Middle frontal gyrus (tissue), 1 donor: Measurements from ENCODE around the gene SHROOM1.

Experiments
- DNase-seq: peaks from one replicate; pipeline ENCODE4 v3.0.0-alpha.2; 2015; ENCODE audit warnings: low spot score; ENCODE audit errors: extremely low spot score

The SHROOM1 gene

DNA sequence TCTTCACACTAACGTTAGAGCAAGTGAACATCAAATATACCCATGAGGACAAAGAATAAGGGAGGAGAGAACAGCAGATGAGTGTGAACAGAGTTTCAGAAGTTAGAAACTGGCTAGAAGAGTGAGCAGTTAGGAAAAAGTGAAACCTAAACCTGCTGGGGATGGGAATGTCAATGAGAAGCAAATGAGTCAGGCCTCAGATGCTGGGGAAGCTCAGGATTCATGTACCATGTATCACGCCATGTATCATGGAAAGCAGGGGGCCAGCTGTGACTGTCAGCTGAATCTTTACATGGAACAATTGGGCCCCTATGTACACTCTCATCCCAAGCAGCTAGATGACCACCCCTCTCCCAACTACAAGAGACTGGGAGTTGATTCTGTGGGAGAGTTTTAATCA, 19.6 kb upstream of the SHROOM1 start:
- DNase-seq: no peak

DNA sequence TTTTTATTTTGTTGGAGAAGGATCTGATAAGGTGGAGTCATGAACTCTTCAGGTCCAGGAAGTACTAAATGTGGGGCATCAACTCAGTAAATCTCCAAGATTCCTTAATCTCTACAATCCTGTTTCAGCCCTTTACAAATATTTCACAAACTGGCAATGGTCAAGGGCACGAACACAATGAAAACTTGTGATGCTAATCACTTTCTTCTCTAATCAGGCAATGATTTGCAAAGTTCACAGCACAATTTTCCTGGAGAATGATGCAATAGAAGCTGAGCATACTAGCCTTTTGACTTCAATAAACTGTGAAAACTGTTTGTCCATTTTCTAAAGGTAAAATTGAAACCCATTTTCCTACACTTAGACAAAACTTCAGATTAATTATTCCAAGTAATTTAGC, 18.9 kb upstream of the SHROOM1 start:
- no peak for DNase-seq

DNA sequence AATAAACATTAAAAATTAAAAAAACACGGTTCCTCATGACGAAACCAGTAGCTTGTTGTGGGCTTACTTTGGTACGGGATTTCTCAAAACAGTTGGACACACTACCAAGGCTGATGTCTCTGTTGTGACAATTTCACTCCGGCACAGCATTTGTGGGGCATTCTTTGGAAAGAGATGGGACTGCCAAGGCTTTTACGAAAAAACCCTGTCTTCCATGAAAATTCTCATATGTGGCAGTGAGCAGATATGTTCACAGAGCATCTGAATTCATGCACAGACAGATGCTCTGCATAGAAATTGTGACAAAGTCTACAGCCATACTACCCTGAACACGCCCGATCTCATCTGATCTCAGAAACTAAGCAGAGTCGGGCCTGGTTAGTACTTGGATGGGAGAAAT, 17.8 kb upstream of the SHROOM1 start:
- no peak for DNase-seq

DNA sequence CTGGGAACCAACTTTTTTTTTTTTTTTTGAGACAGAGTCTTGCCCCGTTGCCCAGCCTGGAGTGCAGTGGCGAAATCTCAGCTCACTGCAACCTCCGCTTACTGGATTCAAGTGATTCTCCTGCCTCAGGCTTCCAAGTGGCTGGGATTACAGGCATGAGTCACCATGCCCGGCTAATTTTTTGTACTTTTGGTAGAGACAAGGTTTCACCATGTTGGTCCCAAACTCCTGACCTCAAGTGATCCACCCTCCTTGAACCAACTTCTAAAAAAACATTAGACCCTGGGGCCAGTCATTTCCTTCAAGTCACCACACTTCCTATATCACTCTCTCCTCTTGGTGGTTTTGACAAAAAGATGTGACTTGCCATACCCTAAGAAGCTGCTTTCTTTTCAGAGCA, 10.9 kb upstream of the SHROOM1 start:
- DNase-seq: no peak

DNA sequence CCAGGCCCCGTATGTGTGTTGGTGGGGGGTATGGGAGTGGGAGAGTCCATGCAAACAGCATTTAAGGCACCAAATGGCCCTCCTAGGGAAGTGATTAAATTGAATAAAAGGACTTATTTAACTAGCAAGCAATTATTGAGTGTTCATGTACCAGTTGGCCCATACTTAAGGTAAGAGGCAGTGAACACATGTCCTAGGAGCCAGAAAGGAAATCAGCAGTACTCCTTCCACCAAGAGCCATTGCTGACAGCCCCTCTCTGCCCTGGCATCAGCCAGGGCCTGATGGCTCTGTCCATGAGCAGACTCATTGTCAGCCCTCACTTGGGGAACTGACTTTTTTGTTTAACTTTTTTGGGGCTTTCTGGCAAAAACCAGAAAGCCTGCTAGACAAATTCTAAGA, 10.4 kb upstream of the SHROOM1 start:
- no peak for DNase-seq

DNA sequence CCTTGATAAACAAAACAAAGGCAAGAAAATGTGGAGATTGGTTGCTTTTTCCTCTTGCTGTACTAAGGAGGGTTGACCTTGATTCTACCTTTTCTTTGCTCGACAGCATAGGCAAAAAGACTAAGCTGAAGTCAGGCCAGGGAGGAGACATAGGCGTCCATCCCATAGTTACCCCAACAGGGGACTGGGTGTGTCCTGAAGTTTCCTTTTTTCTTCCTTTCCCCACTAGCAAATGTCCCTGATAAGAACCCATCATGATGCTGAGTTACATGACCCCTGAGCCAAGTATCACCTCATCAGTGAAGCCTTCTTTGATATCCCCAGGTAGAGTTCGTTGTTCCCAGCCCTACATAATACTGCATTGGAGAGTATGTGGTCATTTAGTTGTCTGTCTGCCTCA, 9.9 kb upstream of the SHROOM1 start:
- no peak for DNase-seq

DNA sequence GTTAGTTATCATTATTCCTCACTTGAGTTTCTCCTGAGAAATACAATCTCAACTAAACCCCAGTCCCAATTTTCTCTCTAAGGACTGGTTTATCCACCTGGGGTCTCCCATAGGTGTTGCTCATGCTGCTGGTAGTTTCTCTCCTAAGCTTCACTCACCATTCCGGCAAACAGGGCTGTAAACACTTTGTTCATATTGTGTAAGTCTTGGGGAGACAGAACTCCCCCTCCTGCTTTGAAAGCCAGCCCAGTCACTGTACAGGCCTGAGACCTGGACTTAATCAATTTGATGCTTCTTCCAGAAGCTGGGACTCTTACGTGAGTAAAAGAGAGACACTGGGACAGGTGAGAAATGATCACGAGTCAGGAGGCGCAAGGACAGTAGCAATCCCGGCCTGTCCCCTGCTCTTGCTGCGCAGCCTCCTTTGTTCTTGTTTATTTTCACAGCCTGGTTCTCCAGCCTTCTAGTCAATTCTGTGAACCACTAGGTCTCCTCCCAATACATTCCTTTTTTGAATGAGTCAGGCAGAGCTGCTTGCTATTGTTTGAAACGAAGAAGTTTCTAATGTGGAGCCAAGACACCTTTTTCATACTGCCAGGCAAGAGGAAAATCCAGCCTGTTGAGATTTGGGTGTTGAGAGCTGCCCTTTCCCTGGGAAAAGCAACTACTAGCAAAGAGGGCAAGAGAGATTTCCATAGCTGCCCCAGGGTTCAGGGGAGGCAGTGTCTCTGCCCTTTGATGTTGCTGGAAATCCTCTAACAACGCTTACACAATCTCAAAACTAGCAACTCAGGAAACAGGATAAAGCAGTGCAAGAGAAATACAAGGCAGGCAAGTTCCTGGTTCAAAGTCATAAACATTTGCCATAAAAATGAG, 9.2 kb upstream of the SHROOM1 start:
- no peak for DNase-seq

DNA sequence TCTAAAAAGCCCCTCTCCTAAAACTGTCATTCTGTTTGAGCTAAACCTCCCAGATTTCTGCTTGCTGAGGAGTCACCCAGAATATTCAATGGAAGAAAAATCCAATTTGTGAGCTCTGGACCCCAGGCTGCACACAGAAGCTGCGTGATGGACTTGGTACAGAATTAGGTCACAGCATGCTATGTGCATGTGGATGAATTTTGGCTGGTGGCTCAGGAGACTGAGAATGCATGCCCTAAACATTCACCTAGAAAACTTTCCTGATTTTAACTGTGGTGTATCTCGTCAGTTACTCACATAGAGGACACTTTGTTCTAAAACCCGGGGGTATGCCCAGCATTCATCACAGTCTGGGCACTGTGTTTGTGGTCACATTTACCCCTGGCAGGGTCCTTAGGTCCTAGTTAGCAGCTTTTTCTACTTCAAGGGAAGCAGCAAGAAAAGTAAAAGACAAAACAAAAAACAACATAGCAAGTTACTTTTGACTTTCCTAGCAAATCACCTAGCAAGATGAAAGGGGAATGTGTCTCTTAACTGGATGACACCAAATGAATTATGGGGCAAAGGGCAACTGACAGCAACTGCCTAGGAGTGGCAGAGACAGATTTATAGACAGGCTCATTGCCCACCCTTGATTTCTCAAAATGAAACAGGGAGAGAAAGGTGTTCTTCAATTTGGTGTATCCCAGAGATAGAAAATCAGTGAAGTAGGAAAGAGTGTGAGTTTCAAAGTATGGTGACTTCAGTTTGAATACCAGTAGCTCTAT, 8.3 kb upstream of the SHROOM1 start:
- DNase-seq: no peak

DNA sequence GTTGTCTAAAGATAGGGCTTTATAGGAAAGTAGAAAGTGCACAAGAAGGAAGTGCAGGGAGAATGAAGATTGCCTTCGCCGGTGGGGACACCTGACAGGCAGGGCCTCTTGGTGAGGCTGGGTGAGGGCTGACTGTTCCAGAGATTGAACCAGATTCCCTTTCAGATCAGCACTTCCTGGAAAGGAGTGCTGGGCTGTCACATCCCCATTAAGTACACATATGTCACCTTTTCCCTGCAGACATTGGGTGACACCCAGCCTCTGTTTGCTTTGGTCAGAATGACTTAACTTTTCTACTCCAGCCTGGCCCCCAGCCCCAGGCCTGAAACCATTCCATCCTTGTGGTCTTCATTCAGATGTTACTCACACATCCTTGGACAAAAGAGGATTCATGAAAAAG, 7.4 kb upstream of the SHROOM1 start:
- no peak for DNase-seq

DNA sequence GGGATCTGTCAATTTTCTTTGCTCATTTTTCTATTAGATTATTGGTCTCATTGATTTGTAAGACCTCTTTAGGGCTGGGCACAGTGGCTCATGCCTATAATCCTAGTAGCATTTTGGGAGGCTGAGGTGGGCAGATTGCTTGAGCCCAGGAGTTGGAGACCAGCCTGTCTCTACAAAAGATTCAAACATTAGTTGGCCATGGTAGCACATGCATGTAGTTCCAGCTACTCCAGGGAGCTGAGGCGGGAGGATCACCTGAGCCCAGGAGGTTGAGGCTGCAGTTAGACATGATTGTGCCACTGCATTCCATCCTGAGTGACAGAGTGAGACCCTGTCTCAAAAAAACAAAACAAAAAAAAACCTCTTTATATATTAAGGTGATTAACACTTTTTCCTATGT, 6.4 kb upstream of the SHROOM1 start:
- DNase-seq: no peak

DNA sequence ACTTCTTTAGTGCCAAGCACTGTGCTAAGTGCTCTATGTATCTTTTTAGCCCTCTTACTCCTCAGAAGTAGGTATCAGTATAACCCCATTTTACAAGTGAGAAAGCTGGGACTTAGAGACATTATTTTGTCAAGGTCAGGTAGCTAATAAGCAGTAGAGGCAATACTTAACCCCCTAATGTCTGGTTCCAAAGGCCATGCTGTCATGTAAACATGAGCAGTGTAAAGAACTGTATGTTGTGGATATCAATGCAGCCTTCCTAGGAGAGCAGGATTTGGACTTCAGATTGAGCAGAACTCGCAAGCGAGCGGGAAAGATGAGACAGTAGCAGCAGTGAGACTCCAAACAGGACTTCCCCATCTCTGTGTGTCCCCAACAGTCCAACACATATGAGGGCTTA, 3.6 kb upstream of the SHROOM1 start:
- no peak for DNase-seq

DNA sequence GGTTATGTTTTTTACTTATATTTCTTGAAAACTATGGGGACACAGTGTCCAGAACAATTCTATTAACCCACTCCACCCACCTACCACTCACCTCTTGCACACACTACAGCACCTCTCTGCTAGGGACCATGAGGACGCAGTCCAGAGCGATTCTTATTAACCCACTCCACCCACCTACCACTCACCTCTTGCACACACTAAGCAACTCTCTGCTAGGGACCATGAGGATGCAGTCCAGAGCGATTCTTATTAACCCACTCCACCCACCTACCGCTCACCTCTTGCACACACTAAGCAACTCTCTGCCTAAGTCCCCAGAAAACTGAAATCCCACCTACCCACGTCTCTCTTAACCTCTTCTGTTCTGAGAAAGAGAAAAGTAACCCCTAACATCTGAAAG, 2.2 kb upstream of the SHROOM1 start:
- no peak for DNase-seq

DNA sequence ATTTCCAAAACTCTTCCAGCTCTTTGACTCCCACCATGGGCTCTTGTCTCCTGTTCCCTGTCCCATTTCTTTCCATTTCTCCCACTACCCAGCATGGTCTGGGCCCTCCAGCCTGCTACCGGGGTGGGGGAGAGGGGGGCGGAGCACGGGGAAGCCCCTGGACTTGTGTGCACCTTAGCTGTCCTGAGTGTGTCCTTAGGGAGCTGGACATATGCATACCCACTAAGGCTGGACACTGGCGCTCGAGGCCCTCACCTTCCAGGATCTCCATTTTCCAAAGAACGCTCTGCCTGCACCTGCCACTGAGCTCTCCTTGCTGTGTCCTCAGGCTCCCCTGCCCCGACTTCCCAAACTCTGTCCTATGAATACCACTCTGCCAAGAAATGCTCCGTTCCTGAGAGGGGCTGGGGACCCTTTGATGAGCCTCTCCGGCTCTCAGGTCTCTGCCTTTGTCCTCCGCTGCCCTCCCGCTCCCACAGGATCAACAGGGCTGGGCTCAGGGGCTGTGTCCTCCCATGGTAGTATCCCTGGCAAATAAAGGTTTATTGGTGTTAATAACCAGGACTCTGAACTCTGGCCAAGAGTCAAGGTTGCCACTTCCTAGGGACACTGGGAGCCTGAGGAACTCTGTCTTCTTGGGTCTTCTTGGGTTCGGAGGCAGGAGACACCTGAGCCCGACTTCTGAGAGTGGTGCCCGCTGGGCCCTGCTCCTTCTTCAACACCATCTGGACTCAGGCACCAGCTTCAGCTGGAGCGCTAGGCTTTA, 831 bp upstream of the SHROOM1 start:
- DNase-seq: no peak

DNA sequence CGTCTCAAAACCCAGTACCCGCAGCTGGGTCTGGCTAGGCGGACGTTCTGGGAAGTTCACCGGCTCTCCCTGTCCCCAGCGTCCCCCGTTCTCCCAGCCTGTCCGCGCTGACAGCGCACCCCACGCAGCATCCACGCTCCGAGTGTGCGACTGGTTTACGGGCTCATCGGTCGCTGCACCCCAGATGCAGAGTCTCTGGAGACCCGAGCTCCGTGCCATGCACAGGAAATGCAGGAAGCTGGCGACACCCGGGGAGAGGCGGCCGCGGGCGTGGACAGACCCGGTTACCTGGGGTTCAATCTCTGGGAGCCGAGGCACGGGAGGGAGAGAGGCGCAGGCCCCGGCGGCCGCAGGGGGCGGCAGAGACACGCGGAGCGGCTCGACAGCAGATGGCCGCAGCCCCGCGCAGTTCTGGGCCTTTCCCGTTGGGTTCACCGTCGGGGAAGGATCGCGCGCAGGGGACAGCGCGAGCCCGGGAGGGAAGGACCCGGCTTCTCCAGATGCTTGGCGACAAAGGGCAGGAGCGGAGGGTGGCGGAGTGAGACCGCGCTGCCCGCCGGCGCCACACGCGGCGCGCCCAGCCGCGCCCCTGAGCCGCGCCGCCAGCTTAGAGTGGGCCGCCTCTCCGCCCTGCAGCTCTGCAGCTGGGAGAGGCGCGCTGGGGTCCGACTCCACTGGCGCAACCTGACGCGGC, 558 bp downstream of the SHROOM1 start:
- no peak for DNase-seq

DNA sequence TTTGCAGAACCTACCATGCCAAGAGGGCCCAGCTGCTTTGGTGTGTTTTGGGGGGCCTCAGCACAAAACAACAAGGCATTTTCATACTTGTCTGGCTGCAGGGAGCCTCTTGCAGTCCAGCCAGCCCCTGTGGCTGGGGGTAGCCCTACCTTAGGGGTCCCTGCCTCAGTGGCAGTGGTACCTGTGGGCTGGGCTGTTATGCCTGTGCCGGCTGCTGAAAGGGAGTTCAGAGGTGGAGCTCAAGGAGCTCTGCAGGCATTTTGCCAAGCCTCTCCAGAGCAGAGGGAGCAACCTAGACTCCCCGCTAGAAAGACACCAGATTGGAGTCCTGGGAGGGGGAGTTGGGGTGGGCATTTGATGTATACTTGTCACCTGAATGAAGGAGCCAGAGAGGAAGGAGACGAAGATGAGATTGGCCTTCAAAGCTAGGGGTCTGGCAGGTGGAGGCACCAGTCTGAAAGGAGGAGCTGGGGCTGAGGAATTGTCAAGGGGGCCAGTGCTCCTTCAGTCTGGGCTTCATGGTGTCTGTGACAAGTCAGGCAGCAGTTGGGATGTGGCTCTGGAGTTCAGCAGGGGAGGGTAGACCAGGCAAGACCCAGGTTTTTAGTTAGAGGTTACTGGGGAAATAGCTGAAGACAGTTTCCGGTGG, 1.5 kb downstream of the SHROOM1 start:
- no peak for DNase-seq

DNA sequence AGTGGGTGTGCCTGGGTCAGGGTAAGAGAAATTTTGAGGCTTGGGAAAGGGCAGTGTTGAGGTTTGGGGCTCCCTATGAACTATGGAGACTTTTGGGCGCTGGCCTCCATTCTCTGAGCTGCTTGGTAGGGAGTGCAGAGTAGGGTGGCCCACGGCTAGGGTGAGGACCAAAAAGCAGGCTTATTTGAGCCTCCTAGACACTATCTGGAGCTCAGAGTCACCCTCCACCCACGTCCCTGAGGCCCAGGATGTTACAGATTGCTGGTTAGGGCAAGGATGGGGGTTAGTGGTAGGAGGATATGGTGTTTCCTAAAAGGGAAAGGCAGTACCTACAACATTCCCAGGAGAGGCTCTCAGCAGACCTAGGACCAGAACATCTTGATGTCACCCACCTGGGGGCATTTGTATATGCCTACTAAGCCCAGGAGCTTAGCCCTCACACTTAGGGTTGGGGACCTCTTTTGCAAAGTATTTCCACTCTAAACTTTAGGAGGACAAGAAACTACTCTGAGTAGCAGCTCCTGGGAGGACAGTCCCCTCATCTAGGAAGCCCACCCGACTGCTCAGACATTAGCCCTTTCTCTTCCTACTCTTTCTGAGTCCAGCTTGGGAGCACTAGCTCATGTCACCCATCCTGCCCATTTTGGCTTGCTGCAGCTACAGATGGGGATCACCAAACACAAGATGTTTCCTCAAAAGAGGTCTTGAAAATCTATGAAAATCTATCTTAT, 2.3 kb downstream of the SHROOM1 start:
- no peak for DNase-seq

DNA sequence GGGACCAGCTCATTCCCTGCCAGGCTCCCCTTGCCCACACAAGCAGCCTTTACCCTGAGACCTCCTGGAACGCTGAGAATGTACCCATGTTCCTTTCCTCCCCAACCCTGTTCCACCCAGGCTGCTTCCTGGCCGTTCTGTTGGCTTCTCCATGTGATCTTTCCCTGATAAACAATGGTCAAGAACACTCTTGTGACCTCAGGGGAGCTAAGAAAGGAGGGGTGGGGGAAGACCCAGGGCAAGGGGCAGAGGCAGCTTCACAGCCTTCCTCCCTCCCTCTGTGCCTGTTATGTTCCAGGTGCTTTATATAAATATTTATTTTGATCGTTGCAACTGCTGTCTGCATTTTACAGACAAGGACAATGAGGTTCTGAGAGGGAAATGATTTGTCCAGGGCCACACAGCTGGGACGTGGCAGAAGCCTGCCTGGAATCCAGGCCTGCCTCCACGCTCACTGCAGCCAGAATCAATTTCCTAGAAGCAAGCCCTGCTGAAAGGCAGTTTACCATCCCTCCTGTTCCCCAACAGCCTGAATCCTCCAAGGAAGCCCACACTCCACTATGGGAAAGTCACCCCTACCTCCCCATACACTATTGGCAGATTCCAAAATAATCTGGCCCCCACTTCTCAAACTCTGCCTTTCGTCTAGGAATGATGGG, 3.9 kb downstream of the SHROOM1 start:
- DNase-seq: no peak

DNA sequence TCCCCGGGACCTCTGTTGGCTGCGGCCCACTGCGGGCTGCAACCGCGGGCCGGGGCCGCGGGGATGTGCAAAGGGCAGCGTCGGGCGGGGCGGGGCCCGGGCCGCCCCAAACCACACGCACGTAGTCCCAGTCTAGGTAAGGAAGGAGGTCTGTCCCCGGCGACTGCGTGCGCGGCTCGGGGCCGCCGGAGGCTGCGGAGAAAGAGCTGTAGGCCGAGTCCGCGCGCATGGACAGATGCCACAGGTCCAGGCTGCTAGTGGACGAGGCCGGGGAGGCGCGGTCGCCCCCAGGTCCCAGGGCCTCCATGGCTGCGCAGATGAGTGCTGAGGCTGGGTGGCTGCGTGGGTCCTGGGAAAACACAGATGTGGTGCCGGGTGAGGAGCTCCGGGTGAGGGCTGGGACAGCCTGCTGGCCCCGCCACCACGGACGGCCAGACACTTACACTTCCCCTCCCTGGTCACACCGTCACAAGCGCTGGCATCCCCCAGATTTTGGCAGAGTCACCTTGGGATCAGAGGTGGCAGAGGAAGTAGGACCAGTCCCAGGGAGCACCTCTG, 4.5 kb downstream of the SHROOM1 start:
- DNase-seq: no peak

DNA sequence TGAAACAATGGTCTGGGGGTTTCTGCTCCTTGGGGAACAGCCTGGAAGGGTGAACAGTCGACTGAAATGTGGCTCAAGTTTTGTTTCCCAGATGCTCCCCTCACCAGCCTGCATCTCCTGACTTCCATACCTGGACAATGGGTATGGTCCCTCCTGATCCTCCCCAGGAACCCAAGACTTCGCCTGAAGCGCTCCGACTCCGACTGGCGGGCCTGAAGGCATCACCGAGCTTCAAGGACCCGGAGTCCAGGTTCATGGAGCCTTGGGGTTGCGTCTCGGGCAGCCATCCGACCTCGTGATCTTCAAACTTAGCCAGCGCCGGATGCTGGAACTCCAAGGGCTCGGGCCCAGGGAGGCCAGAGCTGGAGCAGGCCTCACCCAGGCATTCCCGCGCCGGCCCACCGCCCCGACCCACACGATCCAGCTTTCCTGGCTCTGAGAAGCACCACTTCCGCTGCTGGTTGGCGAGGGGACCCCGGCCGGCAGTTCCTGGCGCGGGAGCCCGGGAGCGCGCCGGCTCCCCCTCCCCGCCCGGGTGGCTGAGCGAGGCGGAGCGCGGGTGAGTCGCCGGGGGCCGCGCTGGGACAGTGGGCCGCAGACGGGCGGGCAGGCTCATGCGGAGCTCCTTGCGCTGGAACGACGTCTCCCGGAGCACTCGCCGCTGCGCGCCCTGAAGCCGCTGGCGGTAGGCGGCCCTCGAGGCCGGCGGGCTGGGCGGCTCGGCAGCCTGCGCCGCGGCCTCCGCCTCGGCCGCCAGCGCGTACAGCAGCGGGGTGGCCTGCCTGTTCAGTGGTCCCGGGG, 5.2 kb downstream of the SHROOM1 start:
- no peak for DNase-seq
